ENCODE measurements around the gene TGFBR1. TPM values are rescaled to one million over a fixed set of nuclear protein-coding genes. Genes with fewer than 3 reads are reported as not detected.

Gene TGFBR1
- polyA plus RNA-seq, 1 donor from 2014 or later: 78.0 TPM

DNA sequence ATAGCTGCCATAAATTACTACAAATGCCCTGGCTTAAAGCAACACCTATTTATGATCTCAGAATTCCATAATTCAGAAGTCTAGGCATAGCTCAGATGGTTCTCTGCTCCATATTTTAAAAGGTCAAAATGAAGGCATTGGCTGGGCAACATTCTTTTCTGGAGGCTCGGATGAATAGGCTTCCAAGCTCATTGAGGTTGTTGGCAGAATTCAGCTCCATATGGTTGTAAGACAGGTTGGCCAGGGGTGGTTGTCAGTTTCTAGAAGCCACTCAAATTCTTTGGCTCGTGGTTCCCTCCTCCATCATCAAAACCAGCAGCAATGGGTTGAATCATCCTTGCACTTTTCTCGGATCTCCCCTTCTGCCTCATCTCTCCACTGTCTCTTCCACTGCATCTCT, 49.4 kb downstream of the TGFBR1 start:
- Histone ChIP-seq H3K36me3 (ENCODE audit: insufficient read depth, low read length) (no peaks in the 10 kb centered on the region), H3K4me3 (ENCODE audit: low read length) (no peak overlapping the region), H3K9me3 (ENCODE audit: low read length) (no peaks in the 10 kb centered on the region), H3F3A (ENCODE audit: insufficient read depth, low read length, poor library complexity, severe bottlenecking) (no peaks in the 10 kb centered on the region), H3K4me2 (ENCODE audit: low read length) (no peak overlapping the region), H3K79me2 (replicated peaks; ENCODE audit: insufficient read depth, low read length) (no peaks in the 10 kb centered on the region), H3K27me3 (ENCODE audit: insufficient read depth, low read depth, low read length) (no peaks in the 10 kb centered on the region), H3K9me2 (ENCODE audit: insufficient read depth, low read length) (no peaks in the 10 kb centered on the region), H2AFZ (ENCODE audit: low read depth, low read length) (no peak overlapping the region), H4K20me1 (ENCODE audit: insufficient read depth) (no peaks in the 10 kb centered on the region), H3K27ac (ENCODE audit: low read length) (no peak overlapping the region), H3K9ac (ENCODE audit: low read length) (no peak overlapping the region)
- TF ChIP-seq EZH2 (IDR thresholded peaks at IDR 0.05; ENCODE audit: borderline replicate concordance, insufficient read depth, low read length, poor library complexity, severe bottlenecking) (no peak), SMC3 (conservative IDR thresholded peaks at IDR 0.05; ENCODE audit: poor library complexity) (no peak), MXI1 (conservative IDR thresholded peaks at IDR 0.05; ENCODE audit: poor library complexity, severe bottlenecking) (no peak), EP300 (conservative IDR thresholded peaks at IDR 0.05; ENCODE audit: poor library complexity, severe bottlenecking) (no peak), TAF1 (IDR thresholded peaks at IDR 0.05; ENCODE audit: low read depth) (no peak), POLR2AphosphoS5 (IDR thresholded peaks at IDR 0.05) (no peak), RAD21 (conservative IDR thresholded peaks at IDR 0.05) (no peak)
- TF ChIP-seq, protein P1, sequence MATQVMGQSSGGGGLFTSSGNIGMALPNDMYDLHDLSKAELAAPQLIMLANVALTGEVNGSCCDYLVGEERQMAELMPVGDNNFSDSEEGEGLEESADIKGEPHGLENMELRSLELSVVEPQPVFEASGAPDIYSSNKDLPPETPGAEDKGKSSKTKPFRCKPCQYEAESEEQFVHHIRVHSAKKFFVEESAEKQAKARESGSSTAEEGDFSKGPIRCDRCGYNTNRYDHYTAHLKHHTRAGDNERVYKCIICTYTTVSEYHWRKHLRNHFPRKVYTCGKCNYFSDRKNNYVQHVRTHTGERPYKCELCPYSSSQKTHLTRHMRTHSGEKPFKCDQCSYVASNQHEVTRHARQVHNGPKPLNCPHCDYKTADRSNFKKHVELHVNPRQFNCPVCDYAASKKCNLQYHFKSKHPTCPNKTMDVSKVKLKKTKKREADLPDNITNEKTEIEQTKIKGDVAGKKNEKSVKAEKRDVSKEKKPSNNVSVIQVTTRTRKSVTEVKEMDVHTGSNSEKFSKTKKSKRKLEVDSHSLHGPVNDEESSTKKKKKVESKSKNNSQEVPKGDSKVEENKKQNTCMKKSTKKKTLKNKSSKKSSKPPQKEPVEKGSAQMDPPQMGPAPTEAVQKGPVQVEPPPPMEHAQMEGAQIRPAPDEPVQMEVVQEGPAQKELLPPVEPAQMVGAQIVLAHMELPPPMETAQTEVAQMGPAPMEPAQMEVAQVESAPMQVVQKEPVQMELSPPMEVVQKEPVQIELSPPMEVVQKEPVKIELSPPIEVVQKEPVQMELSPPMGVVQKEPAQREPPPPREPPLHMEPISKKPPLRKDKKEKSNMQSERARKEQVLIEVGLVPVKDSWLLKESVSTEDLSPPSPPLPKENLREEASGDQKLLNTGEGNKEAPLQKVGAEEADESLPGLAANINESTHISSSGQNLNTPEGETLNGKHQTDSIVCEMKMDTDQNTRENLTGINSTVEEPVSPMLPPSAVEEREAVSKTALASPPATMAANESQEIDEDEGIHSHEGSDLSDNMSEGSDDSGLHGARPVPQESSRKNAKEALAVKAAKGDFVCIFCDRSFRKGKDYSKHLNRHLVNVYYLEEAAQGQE (IDR thresholded peaks at IDR 0.05; ENCODE audit: borderline replicate concordance): no peak
- TF ChIP-seq, protein P2, sequence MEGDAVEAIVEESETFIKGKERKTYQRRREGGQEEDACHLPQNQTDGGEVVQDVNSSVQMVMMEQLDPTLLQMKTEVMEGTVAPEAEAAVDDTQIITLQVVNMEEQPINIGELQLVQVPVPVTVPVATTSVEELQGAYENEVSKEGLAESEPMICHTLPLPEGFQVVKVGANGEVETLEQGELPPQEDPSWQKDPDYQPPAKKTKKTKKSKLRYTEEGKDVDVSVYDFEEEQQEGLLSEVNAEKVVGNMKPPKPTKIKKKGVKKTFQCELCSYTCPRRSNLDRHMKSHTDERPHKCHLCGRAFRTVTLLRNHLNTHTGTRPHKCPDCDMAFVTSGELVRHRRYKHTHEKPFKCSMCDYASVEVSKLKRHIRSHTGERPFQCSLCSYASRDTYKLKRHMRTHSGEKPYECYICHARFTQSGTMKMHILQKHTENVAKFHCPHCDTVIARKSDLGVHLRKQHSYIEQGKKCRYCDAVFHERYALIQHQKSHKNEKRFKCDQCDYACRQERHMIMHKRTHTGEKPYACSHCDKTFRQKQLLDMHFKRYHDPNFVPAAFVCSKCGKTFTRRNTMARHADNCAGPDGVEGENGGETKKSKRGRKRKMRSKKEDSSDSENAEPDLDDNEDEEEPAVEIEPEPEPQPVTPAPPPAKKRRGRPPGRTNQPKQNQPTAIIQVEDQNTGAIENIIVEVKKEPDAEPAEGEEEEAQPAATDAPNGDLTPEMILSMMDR (IDR thresholded peaks at IDR 0.05; ENCODE audit: poor library complexity, severe bottlenecking): no peak

DNA sequence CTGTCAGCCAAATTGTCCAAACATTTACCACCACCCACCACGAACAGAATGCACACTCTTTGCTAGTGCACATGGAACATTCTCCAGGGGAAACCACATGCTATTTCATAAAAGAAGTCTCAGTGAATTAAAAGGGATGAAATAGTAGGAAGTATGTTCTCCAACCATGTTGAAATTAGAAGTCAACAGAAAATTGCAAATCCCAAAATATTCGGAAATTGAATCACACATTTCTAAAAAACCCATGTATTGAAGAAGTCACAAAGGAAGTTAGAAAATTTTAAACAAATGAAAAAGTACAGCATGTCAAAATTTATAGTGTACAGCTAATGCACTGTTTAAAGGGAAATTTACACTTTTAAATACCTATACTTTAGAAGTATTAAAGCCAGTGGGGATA, 50.8 kb downstream of the TGFBR1 start:
- no peaks in the 10 kb centered on the region for H3K9me3 ChIP-seq (ENCODE audit: low read length)
- H3F3A ChIP-seq (ENCODE audit: insufficient read depth, low read length, poor library complexity, severe bottlenecking): no peaks in the 10 kb centered on the region
- no peak overlapping the region for H3K9ac ChIP-seq (ENCODE audit: low read length)
- H3K27me3 ChIP-seq (ENCODE audit: insufficient read depth, low read depth, low read length): no peaks in the 10 kb centered on the region
- no peak for TF ChIP-seq TAF1 (IDR thresholded peaks at IDR 0.05; ENCODE audit: low read depth)
- no peak for TF ChIP-seq MXI1 (conservative IDR thresholded peaks at IDR 0.05; ENCODE audit: poor library complexity, severe bottlenecking)
- TF ChIP-seq EP300 (conservative IDR thresholded peaks at IDR 0.05; ENCODE audit: poor library complexity, severe bottlenecking): no peak
- no peak for TF ChIP-seq POLR2AphosphoS5 (IDR thresholded peaks at IDR 0.05)
- TF ChIP-seq RAD21 (conservative IDR thresholded peaks at IDR 0.05): no peak
- TF ChIP-seq, protein P1 (IDR thresholded peaks at IDR 0.05; ENCODE audit: borderline replicate concordance): no peak
- no peak for TF ChIP-seq SMC3 (conservative IDR thresholded peaks at IDR 0.05; ENCODE audit: poor library complexity)
- TF ChIP-seq, protein P2 (IDR thresholded peaks at IDR 0.05; ENCODE audit: poor library complexity, severe bottlenecking): no peak
- H3K9me2 ChIP-seq (ENCODE audit: insufficient read depth, low read length): no peaks in the 10 kb centered on the region
- H2AFZ ChIP-seq (ENCODE audit: low read depth, low read length): no peak overlapping the region
- no peak overlapping the region for H3K4me2 ChIP-seq (ENCODE audit: low read length)
- H3K27ac ChIP-seq (ENCODE audit: low read length): no peak overlapping the region
- H3K36me3 ChIP-seq (ENCODE audit: insufficient read depth, low read length): no peaks in the 10 kb centered on the region
- no peak overlapping the region for H3K4me3 ChIP-seq (ENCODE audit: low read length)
- H3K79me2 ChIP-seq (replicated peaks; ENCODE audit: insufficient read depth, low read length): no peaks in the 10 kb centered on the region
- H4K20me1 ChIP-seq (ENCODE audit: insufficient read depth): no peaks in the 10 kb centered on the region

All from neural cell (in vitro differentiated cells).